IPS-18c (cell line): ENCODE results near the gene CCDC201.
"Not testable (repeated sequence)": the region's sequence is repeated elsewhere in the genome, so short reads cannot be mapped to it uniquely, and the experiment has no call there.

Source experiments
- H3K4me3 ChIP-seq: 2 replicates; pipeline ENCODE4 v1.7.0; 2013; ENCODE audit warnings: low read depth, mild to moderate bottlenecking, low read length, moderate library complexity; ENCODE audit not compliant: insufficient read depth
- H3K9me3 ChIP-seq: one replicate; pipeline ENCODE4 v1.6.1; 2013; ENCODE audit warnings: mild to moderate bottlenecking, low read length, moderate library complexity; ENCODE audit not compliant: control insufficient read depth, insufficient read depth

The CCDC201 gene

GRCh38 chr7:45884136-45884535, 11.3 kb upstream of the CCDC201 start:
- H3K4me3 ChIP-seq = no peak overlapping the region
- peaks cover 2% of the 10 kb centered on the region for H3K9me3 ChIP-seq

DNA sequence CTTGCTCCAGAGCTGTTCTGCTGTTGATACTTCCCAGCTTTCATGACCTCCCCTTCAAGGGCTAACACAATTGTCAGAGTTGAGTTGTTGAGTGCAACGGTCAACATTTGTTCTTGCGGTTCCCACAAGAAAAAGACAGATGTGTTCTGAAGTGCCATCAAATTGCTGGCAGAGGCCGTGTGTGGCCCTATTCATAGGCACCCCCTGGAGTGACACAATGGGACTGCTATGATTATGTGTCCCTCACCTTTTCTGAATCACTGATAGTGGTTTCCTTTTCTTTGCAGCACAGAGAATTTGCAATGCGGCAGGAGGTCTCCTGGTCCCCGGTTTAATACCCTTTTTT, 9.6 kb upstream of the CCDC201 start:
- H3K9me3 ChIP-seq = peaks cover 9% of the 10 kb centered on the region
- no peak overlapping the region for H3K4me3 ChIP-seq

GRCh38 chr7:45881759-45882464, 9.0 kb upstream of the CCDC201 start:
- Histone ChIP-seq H3K4me3 (no peak overlapping the region), H3K9me3 (peaks cover 9% of the 10 kb centered on the region)

GRCh38 chr7:45881280-45881758, 8.4 kb upstream of the CCDC201 start:
- H3K9me3 ChIP-seq = peaks cover 9% of the 10 kb centered on the region

DNA sequence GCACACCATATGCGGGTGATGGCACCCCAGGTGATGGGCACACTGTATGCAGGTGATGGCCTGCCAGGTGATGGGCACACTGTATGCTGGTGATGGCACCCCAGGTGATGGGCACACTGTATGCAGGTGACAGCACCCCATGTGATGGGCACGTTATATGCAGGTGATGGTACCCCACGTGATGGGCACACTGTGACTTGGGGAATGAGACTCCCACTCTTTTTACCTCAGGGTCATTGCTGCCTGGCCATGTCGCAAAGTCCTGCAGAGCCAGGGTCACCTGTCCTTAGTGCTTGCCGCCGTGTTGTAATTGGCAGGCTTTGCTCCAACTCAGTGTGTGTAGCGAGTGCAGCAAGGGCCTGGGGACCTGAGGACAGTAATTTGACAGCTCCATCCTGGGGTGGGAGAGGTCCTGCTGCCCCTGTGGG, 7.6 kb upstream of the CCDC201 start:
- Histone ChIP-seq H3K4me3 (no peak overlapping the region), H3K9me3 (peaks cover 11% of the 10 kb centered on the region)

More at GRCh38 chr7:45881280-45881758, 8.4 kb upstream of the CCDC201 start:
- no peak overlapping the region for H3K4me3 ChIP-seq

GRCh38 chr7:45878457-45879144, 5.7 kb upstream of the CCDC201 start:
- H3K9me3 ChIP-seq = peaks cover 9% of the 10 kb centered on the region
- no peak overlapping the region; the same call in 1 of the 2 replicates for H3K4me3 ChIP-seq

DNA sequence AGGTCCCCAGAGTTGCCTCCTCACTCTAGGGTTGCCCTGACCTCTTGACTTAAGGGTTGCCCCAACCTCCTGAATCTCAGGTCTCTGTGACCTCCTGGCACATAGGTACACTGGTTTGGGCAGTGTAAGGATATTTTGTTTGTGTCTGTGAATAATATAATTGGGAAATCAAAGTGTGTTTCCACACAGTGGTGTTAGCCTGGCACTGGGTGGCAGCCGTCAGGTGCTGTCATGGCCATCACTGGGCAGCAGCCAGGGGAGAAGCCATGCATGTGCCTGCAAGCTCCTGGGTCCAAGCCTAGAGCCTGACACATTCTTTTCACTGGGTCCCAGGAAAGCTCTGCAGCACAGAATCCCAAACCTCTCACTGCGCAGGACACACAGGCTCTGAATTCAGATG, 3.6 kb upstream of the CCDC201 start:
- H3K9me3 ChIP-seq = peaks cover 9% of the 10 kb centered on the region

GRCh38 chr7:45874408-45875131, 1.7 kb upstream of the CCDC201 start:
- peaks cover 9% of the 10 kb centered on the region for H3K9me3 ChIP-seq
- no peak overlapping the region for H3K4me3 ChIP-seq

More for the DNA sequence above, 3.6 kb upstream of the CCDC201 start:
- no peak overlapping the region for H3K4me3 ChIP-seq

GRCh38 chr7:45873355-45873754, 473 bp upstream of the CCDC201 start:
- Histone ChIP-seq H3K4me3 (no peak overlapping the region), H3K9me3 (peaks cover 7% of the 10 kb centered on the region)

GRCh38 chr7:45872116-45873034, 507 bp downstream of the CCDC201 start:
- peaks cover 2% of the 10 kb centered on the region for H3K9me3 ChIP-seq

GRCh38 chr7:45869426-45869825, 3.5 kb downstream of the CCDC201 start:
- Histone ChIP-seq H3K9me3 (no peaks in the 10 kb centered on the region), H3K4me3 (no peak overlapping the region)

More at GRCh38 chr7:45872116-45873034, 507 bp downstream of the CCDC201 start:
- no peak overlapping the region for H3K4me3 ChIP-seq

GRCh38 chr7:45867471-45867870, 5.4 kb downstream of the CCDC201 start:
- no peak overlapping the region for H3K4me3 ChIP-seq
- H3K9me3 ChIP-seq = no peaks in the 10 kb centered on the region

- Histone ChIP-seq H3K4me3 (no peak overlapping the region), H3K9me3 (no peaks in the 10 kb centered on the region)
Observed at GRCh38 chr7:45865594-45866410, 7.1 kb downstream of the CCDC201 start.

DNA sequence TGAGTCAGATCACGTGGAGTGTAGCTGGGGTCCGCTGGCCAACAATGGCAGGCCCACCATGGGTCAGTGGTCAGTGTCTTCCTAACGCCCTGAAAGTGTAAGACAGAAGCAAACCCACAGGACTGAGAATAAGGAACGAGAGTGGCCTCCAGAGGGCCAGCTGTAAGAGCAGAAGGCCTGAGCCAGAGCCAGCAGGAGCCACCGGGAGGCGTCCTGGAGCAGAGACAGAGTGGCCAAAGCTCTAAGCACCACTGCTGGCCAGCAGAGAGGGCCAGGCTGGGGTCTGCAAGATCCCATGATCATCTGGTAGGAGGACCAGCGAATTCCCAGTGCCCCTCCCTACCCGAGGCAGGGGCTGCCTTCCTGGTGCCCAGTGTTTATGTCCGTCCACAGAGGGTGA, 9.2 kb downstream of the CCDC201 start:
- peaks cover 2% of the 10 kb centered on the region for H3K9me3 ChIP-seq
- no peak overlapping the region for H3K4me3 ChIP-seq

DNA sequence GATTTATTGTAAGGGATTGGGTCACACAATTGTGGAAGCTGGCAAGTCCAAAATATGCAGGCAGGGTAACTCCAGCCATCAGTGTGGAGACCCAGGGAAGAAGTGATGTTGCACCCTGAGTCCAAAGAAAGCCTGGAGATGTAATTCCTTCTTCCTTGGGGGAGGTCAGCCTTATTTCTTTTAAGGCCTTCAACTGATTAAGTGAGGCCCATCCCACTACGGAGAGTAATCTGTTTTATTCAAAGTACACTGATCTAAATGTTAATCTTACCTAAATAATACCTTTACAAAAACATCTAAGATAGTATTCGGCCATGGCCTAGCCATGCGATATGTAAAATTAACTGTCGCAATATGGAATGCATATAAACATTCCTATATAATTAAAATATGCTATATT, 16.0 kb downstream of the CCDC201 start:
- H3K4me3 ChIP-seq, H3K9me3 ChIP-seq: not testable (repeated sequence)

DNA sequence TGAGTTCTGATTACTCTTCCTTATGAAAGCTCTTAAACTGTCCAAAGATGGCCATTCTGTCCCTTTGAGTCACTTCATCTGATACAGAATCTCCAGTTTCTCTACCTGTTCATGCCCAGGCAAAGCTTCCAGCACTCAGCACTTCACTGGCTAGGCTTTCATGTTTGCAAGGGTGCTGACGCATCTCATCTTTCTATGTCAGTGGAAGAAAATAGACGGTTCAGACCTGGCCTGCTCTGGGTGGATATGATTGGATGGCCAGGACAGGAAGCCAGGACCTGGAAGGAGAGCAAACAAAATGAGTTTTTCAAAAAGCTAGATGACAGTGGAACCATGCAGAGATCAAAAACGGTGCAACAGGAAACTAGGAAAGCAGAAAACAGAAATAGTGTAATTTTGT, 17.2 kb downstream of the CCDC201 start:
- not testable (repeated sequence) for H3K4me3 ChIP-seq, H3K9me3 ChIP-seq
